T follicular helper cell (primary cell): ENCODE measurements around the gene DIP2C.
"Not testable (repeated sequence)": the region's sequence is repeated elsewhere in the genome, so short reads cannot be mapped to it uniquely, and the experiment has no call there.

Experiments used
- DNase-seq: peaks from one replicate; pipeline ENCODE4 v3.0.0-alpha.2; 2020; ENCODE audit warnings: low read depth

Gene DIP2C

GRCh38 chr10:660970-661596, 28.4 kb downstream of the DIP2C start:
- DNase-seq = no peak

GRCh38 chr10:660413-660969, 29.0 kb downstream of the DIP2C start:
- no peak for DNase-seq

GRCh38 chr10:659688-660141, 29.8 kb downstream of the DIP2C start:
- DNase-seq = no peak

GRCh38 chr10:657816-658350, 31.6 kb downstream of the DIP2C start:
- not testable (repeated sequence) for DNase-seq

- no peak for DNase-seq
These were observed 32.6 kb downstream of the DIP2C start for GRCh38 chr10:656883-657282.

GRCh38 chr10:655184-655583, 34.3 kb downstream of the DIP2C start:
- DNase-seq = no peak

- no peak for DNase-seq
These were observed 34.8 kb downstream of the DIP2C start for GRCh38 chr10:654647-654996.

GRCh38 chr10:653991-654646, 35.3 kb downstream of the DIP2C start:
- DNase-seq = no peak

GRCh38 chr10:652832-653459, 36.5 kb downstream of the DIP2C start:
- not testable (repeated sequence) for DNase-seq

- no peak for DNase-seq
These were observed 37.2 kb downstream of the DIP2C start for GRCh38 chr10:652233-652632.

- no peak for DNase-seq
These were observed 37.8 kb downstream of the DIP2C start for GRCh38 chr10:651692-652091.

- DNase-seq = no peak
These were observed 38.4 kb downstream of the DIP2C start for GRCh38 chr10:650886-651615.

- no peak for DNase-seq
These were observed 39.0 kb downstream of the DIP2C start for GRCh38 chr10:650441-650851.

GRCh38 chr10:649798-650440, 39.5 kb downstream of the DIP2C start:
- no peak for DNase-seq

- DNase-seq = no peak
These were observed 40.0 kb downstream of the DIP2C start for GRCh38 chr10:649445-649797.

- DNase-seq = not testable (repeated sequence)
These were observed 42.4 kb downstream of the DIP2C start for GRCh38 chr10:647019-647418.

GRCh38 chr10:646118-646524, 43.3 kb downstream of the DIP2C start:
- no peak for DNase-seq

- DNase-seq = no peak
These were observed 44.5 kb downstream of the DIP2C start for GRCh38 chr10:644943-645334.

- no peak for DNase-seq
These were observed 45.2 kb downstream of the DIP2C start for GRCh38 chr10:644076-644942.

GRCh38 chr10:642186-642890, 47.1 kb downstream of the DIP2C start:
- no peak for DNase-seq
